GM21515 (cell line): ENCODE results near the gene CYTH1.

Experiments
- ATAC-seq: cut with Tn5 transposase; IDR thresholded peaks from one replicate; pipeline ENCODE4 v1.9.1; 2021; ENCODE audit not compliant: unreplicated experiment

CYTH1 gene

DNA sequence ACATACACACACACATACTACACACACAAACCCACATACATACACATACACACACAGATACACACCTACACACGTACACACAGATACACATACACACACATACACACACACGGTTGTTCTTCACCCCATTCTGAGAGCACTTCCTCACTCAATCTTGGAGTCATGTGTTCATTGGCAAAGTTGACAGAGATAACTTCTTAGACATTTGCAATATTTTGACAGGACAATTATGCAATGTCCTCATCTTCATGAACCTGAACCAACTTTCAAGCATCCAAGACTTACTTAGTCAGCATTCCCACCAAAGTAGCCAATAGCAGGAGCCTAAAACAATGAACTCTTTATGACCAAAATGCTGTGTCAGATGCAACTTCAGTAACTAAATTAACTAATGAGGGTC is 127.7 kb downstream of the CYTH1 start:
- no peak for ATAC-seq

DNA sequence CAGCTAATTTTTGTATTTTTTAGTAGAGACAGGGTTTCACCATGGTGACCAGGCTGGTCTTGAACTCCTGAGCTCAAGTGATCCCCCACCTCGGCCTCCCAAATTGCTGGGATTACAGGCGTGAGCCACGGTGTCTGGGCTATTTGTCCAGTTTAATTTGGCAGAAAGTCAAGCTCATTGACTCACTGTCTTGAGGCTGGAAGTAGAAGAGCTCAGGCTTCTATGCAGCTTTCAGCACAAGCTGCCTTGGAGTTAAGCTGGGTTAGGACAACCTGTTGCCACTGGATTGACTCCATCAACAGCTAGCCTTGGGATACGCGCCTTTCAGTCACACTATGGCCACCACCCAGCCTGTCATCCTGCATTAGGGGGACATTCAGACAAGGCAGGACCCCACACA is 128.7 kb downstream of the CYTH1 start:
- ATAC-seq: no peak

GRCh38 chr17:78652913-78653312 is 129.2 kb downstream of the CYTH1 start:
- no peak for ATAC-seq

DNA sequence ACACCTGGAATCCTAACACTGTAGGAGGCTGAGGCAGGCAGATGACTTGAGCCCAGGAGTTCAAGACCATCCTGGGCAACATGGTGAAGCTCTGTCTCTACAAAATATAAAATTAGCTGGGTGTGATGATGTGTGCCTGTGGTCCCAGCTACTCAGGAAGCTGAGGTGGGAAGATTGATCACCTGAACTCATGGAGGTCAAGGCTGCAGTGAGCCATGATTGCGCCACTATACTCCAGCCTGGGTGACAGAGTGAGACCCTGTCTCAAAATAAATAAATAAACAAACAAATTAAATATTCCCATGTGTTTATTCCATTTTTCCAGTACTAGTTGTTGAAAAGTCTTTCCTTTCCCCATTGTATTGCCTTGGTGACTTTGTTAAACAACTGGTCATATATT is 130.0 kb downstream of the CYTH1 start:
- no peak for ATAC-seq

GRCh38 chr17:78651554-78651953 is 130.5 kb downstream of the CYTH1 start:
- no peak for ATAC-seq

- ATAC-seq: no peak
Measured at GRCh38 chr17:78650093-78650715, 131.9 kb downstream of the CYTH1 start.

- ATAC-seq: no peak
Measured at GRCh38 chr17:78648293-78648692, 133.8 kb downstream of the CYTH1 start.

GRCh38 chr17:78647032-78647431 is 135.0 kb downstream of the CYTH1 start:
- ATAC-seq: no peak

DNA sequence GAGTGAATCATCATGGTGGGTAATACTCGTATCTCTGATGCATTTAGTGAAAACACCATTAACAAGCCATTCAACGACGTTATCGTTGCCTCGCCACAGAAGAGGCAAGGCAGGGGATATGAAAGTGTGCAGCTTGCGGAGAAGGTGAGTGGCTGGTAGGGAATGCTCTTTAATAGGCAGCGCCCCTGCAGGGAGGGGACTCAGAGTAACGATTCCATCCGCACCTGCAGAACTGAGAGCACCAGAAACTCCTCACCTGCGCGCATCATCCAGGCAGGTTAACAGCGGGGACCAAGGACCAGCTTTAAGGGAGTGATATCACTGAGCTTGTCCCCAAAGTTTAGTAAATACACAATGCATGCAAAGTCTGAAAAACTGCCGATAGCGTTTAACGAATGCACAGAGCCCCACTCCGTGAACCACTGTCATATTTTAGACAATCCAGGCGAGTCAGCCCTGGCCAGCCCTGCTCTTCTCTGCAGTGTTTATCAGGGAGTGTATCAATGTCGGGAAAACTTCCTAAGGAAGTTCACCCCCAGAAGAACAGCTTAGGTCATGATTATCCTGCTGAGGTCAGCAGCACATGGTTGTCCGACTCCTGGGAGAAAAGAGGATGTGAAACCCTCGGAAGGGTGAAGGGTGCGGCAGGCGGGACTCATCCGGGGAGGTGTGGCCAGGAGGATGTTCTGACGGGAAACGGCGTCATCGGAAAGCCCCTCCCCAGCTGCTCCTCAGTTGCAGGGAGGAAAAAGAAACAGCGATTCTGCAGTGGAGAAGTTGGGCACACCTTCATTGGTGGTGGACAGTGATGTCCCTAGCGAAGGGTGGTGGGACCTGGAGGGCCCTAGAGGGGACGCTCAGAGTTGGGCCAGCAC is 136.4 kb downstream of the CYTH1 start:
- ATAC-seq: peak; percentile 76

DNA sequence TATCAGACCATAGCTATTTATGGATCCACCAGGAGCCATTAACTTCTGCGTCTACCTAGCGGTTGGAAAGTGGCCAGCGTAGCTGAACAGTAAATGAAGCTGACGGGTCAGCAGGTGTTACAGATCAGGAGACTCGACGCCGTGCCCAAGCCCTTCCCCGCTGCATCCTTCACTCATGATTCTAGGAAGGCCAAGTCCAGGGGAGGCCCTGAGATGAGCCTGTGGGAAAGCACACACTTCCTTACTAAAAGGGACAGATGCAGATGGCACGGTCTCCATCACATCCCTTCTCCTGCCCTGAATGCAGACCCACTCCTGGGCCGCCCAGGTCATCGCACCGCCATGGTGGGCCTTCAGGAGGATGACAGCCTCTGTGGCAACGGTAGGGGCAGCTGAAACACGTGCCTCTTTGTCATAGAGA is 137.1 kb downstream of the CYTH1 start:
- ATAC-seq: no peak

GRCh38 chr17:78644224-78644623 is 137.8 kb downstream of the CYTH1 start:
- no peak for ATAC-seq

DNA sequence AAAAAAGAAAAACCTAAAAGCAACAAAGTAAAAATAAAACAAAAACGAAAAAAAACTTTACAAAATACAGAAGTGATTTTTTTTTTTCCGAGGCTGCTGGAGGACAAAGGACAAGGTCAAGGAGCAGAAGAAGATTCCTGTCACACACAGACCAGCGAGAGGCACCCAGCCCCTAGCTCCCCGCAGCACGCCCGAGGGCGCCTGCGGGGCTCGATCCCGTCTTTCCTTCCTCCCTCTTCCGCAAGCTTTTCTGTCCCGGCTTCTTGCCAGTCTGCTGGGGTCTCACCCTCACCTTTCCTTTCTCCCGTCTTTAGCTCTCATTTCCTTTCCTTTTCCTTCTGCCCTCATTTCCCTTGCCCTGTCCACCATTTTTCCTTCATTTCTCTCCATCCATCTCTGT is 138.7 kb downstream of the CYTH1 start:
- no peak for ATAC-seq

DNA sequence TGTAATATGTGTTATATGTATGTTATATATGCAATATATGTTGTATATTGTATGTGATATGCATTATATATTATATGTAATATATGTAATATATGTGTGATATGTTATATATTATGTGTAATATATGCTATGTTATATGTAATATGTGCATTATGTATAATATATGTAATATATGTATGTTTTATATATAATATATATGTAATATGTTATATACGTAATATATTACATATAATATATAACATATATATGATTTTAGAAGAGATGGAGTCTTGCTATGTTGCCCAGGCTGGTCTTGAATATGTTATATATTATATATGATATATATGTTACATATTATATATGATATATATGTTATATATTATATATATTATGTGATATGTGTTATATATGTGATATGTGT is 139.4 kb downstream of the CYTH1 start:
- ATAC-seq: no peak

DNA sequence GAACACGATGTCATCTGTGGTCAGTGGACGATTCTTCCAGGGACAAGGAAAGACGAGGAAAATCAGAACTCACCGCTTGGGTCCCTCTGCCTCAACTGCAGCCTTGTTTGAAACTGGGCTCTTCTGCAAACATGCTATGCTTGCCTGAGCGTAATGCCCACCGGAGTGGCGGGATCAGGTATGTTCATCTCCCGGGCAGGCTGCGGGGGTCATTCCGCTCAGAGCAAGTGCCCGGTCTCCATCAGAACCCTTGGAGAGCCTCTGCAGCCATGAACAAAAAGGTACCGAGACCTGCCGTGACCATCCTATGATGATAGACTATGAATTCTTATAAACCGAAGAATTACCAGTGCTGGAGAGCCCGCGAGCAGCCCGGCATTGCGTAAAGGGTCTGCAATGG is 140.4 kb downstream of the CYTH1 start:
- ATAC-seq: no peak

- no peak for ATAC-seq
Measured at GRCh38 chr17:78641243-78641642, 140.8 kb downstream of the CYTH1 start.

DNA sequence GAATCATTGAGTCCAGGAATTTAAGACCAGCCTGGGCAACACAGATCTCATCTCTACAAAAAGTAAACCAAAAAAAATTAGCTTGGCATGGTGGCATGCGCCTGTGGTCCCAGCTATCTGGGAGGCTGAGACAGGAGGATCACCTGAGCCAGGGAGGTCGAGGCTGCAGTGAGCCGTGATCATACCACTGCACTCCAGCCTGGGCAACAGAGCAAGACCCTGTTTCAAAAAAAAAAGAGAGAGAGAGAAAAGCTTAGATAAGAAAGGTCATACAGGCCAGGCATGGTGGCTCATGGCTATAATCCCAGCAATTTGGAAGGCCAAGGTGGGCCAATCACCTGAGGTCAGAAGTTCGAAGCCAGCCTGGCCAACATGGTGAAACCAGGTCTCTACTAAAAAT is 141.4 kb downstream of the CYTH1 start:
- no peak for ATAC-seq

DNA sequence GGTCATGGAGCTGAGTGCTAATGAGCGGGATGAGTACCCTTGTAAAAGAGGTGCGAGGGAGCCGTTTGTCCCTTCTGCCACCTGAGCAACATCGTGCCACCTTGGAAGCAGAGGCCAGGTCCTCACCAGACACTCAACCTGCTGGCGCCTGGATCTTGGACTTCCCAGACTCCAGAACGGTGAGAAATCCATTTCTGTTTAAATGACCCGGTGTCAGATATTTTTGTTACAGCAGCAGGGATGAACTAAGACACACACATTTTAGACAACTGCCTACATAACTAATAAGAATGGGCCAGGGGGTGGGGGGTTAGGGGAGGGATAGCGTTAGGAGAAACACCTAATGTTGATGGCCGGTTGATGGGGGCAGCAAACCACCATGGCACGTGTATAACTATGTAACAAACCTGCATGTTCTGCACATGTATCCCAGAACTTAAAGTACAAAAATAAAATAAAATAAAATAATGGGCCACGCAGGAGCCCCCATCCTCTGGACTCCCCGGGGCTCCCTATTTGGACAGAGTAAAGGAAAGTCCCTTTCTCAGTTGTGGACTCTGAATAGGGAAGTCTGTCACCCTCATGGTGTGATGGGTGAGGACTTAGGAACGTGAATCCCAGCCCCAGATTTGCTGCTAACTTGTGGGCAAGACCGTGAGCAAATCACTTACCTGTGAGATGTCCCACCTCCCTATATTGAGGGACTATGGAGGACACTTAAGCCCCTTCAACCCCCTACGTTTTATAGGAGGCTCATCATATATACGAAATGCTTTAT is 144.2 kb downstream of the CYTH1 start:
- ATAC-seq: no peak

- ATAC-seq: no peak
Measured at GRCh38 chr17:78637146-78637545, 144.9 kb downstream of the CYTH1 start.

DNA sequence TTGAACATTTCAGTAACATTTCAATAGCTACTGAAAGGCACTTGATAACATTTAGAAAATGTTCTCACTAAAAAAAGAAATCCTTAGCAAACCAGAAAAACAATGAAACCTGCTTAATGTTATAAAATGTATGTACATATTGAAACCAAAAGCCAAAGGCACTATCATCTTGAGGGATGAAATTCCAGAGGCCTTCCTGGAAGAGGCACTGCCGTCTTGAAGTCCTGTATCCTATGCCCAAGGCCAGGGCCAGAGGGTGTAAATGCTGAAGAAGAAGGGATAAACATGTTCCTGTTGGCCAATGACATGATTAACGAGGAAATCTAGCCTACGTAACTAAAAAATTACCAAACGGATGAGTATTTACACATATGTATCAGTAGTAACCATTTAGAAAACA is 147.9 kb downstream of the CYTH1 start:
- no peak for ATAC-seq

DNA sequence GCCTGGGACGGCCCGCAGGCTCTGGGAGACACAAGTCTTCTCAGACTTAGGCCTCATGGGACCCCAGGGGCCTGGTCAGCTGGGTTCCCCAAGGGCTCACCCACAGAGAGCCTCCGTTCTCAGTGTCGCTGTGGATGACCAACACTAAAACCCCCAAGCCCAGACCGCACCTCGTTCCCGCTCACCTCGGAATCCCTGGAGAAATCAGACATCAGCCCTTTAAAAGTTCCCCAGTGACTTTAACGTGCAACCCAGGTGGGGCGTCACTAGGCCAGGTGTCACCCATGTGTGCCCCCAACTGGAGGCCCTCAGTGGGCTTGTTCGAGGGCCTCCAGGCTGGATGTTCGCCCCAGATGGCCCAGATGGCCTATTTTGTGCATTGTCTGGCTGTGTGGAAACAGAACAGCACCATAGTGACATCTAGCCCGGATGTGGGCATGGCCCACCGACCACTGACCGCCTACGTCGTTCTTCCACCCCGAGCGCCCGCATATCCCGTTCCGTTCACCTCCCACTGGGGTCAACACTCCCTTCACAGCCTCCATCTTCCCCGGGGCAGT is 152.6 kb downstream of the CYTH1 start:
- no peak for ATAC-seq
